Epithelial cell of prostate (primary cell): Measurements from ENCODE around the gene CDKN1B.
"Not testable (repeated sequence)": the region's sequence is repeated elsewhere in the genome, so short reads cannot be mapped to it uniquely, and the experiment has no call there.

Experiments used
- DNase-seq: peaks from one replicate; pipeline ENCODE4 v3.0.0-alpha.2; 2011; ENCODE audit warnings: low read depth, low spot score
- H3K27ac ChIP-seq: fragments of 450-650 bp; 2 replicates; pipeline ENCODE4 v1.5.1; 2017; ENCODE audit warnings: mild to moderate bottlenecking

CDKN1B gene

DNA sequence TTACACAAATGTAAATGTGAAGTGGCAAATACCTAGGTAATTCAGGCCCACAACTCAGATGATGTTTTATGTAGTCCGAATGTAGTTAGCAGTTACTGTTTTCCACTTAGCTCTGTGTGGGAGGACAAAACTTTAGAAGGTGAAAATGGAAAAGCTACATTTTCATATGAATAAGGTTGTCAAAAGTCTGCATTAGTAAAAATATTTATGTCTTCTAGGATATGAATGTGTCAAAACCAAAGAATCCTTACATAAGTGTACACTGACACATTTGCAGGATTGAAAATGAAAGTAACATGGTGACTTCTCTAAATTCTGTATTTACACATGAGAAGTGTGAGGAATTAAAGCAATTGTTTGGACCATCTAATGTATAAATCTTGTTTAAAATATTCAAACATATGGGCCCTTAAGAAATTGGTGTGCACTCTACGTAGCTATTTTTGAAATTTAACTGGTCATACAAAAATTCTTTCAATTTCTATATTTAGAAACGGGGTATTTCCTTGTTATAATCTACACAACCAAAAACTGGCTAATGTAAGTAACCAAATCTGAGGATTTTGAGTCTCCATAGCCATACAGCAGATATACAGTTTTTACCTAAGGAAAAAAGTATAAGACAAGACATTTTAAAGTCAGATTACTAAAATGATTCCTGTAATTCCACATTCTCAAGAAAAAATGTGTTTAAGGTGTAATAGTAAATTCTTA lies 5.4 kb downstream of the CDKN1B start:
- no peak for DNase-seq
- H3K27ac ChIP-seq, result peak overlapping the region; percentile 97

DNA sequence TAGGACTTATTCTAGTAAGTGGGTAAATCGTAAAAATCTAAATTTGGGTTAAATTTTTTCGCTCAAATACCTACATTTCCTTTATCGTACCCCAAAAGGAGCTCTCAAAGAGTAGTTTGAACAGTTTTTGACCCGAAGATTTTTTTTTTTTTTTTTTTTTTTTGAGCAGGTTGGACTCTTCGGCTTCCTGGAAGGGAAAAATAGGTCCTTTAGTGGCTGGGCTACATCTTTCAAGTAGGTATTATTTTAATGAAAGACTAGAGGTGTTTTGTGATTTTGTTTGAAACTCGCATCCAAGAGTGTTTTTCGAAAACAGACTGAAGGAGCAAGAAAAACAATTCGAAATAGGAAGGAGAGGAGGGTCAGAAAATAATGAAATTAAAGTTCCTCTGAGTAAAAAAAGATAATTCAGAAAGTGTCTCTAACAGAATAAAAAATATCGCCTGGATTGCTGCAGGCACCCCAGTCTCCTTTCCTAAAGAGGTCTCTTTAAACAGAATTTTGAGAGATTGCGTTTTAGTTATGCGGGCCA lies 6.0 kb downstream of the CDKN1B start:
- DNase-seq, result no peak
- H3K27ac ChIP-seq, result peak overlapping the region; percentile 97

DNA sequence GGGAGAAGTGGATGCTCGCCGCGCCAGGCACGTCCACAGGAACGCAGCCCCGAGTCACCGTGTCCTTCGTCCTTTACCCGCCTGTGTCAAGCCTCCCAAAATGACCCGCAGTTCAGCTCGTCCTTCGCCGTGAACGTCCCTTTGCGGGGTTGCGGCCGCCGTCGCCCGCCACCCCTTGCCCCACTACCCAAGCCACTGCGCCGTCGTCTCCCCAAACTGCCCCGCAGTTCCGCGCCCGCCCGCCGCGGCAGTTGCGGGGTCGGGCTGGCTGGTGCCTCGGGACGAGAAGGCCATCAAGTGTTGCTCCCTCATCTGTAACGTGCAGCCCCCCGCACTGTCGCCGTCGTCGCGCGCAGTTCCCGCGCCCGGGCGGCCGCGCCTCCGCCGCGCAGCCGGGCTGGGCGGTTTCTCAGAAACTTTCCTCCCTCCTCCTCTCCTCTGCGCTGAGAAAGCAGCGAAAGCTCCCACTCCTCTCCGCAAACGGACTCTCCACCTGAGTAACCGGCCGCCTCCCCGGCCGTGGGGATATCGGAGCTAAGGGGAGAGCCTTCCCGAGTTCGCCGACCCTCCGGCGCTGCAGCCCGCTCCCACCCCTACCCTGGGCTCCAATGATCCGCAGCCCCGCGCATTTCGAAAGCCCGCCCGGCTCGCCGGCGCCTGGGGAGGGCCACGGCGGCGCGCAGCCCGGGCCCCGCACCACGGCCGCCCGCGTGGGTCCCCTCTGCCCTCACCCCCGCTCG lies 6.7 kb downstream of the CDKN1B start:
- DNase-seq, result no peak
- H3K27ac ChIP-seq, result peak overlapping the region; percentile 97

DNA sequence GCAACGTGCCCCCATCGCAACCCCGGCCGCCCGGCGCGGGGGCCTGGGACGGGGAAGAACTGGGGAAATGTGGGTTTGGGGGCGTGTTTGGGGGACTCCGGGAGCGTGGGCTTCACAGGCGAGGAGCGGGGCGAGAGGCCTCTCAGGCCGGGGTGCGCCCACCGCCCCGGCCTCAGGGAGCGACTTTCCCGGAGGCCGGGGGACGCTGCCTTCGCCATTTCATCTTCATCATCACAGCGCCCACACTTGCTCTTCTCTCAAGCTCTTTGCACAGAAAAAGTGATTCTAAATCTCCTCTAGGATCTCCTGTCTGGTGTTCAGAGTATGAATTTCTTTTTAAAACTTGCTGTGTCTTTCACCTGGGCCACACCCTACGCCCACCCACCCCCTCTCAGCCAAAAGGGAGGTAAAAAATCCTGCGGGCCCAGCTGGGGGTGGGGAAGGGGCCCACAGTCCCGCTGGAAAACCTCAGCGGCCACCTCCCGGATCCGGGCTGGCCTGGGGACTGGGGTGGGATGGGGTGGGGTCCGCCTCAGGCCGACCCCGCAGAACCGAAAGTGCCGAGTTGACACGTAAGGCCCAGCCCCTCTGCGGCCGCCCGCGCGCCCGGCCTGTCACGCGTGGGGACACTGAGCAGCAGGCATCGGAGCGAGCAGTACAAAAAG lies 7.4 kb downstream of the CDKN1B start:
- peak overlapping the region; percentile 97 for H3K27ac ChIP-seq
- DNase-seq, result no peak

DNA sequence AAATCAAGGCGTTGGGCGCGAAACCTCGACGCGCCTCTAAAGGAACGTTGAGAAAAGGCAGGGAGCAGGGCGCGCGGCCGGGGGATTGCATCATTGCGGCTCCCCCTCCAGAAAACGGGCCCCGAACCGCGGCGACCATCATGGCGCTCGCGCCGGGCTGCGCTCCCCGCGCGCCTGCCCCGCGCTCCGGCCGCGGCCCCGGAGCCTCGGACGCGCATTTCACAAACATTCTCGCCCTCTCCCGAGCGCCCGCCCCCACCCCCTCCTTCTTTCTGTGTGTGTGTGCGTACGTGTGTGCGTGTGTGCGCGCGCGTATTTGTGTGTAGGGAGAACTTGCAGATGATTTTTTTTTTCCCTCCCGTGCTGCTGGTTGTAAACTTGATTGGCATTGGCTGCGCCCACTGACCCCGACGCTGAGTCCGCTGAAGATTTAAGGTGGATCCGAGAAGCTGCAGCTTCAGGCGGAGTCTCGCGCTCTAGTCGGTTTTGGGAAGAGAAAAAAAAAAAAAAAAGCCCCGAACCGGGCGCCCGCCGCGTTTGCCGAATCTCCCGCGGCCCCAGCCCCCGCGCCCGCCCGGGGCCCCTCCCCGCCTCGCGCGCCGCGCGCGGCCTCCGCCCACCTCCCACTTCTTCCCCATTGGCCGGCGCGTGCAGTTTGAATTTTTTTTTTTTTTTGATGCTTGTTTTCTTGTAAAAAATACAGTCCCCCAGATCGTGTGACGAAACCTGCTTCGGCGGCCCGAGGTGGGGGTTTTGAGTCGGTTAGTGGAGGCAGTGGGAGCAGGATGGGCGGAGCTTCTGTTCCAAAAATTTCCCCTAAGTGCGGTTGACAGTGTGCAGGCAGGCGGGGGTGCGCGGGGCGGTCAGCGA lies 8.2 kb downstream of the CDKN1B start:
- peak overlapping the region; percentile 97 for H3K27ac ChIP-seq
- DNase-seq, result peak; percentile 98

DNA sequence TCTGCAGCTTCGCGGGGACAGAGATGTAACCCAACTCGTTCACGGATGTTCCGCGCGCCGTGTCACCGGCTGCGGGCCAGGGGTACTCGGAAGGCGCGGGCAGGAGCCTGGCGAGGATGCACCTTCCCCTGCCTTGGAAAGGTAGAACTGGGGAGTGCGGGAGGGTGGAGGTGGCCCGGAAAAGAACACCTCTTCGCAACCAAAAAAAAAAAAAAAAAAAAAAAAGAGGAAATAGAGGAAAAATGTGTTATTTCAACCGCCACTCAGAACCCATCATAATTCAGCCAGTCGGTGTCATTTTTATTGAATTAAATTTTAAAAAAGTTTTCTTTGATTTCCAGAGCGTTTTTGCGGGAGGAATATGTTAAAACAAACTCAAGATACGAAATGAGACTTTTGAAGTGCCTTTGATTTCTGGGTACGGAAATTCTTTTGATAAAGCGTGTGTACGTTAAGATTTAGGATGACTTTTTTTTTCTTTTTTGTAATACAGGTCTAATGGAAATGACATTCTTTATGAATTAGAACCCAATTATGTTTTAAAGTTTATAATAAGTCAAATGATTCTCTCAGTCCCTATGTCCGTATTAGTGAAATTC lies 8.9 kb downstream of the CDKN1B start:
- H3K27ac ChIP-seq, result peak overlapping the region; percentile 97
- no peak for DNase-seq

DNA sequence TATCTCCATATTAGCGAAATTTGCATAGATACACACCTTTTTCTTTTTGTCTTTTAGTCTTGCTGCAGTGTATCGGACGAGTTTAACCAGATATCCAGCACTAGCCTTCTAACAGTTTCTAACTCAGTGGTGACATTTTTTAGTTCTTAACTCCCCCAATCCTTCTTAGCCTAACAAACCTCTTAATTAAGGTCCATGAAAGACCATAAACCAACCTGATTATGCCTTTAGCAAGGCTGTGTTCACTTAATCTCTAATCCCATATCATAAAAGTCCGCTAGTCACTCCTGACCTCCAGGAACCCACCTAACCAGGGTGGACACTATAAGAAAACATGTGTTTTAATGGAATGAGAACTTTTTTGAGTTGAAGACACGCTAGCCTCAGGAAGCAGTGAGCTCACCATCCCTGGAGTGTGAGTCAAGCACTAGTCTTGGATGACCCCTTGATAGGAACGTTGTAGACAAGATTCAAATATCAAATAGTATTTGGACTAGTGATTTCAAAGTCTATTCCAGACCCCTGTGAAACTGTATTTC lies 9.5 kb downstream of the CDKN1B start:
- H3K27ac ChIP-seq, result peak overlapping the region; percentile 97
- no peak for DNase-seq

DNA sequence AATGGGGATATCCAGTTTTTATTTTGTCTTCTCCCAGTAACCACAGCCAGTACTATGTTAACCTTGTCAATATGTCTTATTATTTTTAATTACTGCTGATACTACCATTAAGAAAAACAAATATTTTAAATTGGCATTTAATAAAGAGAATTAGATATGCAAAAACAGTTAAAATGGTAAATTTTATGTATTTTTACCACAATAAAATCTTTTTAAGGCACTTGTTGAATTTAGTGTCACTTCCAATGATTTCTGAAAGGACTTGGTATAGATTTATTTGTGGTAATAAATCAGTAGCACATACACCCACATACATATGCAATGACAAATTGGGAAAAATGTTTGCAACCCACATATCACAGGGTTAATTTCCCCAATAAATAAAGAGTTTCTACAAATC lies 14.0 kb downstream of the CDKN1B start:
- H3K27ac ChIP-seq, result no peak overlapping the region

DNA sequence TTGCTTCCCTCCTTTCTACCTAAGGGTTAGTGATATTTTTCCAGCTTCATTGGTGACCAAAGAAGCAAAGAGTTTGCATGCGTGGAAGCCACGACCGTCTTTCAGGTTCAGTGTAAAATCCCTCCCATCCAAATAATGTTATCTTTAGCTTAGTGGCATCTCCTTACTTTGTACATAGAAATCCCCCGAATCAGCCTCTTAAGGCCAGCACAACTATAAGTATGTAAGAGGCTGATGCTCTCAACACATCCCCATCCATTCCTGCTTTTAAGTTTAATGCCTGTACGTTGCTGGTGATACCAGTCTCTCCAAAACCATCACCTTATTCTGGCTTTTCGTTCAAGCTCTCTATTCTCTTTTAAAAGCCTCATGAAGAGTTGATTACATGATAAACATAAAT lies 14.6 kb downstream of the CDKN1B start:
- no peak for DNase-seq
- no peak overlapping the region for H3K27ac ChIP-seq

More for the DNA sequence above, 14.0 kb downstream of the CDKN1B start:
- no peak for DNase-seq

DNA sequence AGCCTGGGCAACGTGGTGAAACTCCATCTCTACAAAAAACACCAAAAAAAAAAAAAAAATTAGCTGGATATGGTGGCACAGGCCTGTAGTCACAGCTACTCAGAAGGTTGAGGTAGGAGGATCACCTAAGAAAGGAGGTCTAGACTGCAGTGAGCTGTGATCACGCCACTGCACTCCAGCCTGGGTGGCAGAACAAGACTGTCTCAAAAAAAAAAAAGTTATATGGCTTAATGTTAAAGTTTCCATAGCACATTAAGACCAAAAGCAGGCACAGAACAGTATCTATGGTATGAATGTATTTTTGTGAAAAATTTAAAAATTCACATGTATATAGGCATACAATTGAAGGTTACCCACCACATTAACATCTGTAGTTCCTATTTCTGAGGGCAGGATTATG lies 15.9 kb downstream of the CDKN1B start:
- H3K27ac ChIP-seq, result no peak overlapping the region

DNA sequence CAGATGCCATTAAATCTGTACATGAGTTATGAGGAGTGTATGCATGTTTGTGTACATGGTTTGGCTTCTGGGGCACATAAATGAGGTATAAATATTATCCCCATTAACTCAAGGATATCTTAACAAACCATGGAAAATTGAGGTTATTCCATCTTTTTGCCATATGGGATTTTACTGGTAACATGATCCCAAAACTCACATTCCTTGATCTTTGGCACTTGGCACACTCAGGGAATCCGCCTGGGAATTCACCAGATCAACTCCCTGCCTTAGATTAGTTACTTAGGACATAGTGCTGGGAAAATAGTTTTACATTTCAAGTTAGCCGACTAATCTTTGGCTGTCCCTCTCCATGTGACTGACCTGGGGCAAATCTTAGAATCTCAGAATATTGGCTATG lies 16.9 kb downstream of the CDKN1B start:
- no peak overlapping the region for H3K27ac ChIP-seq

More for the DNA sequence above, 15.9 kb downstream of the CDKN1B start:
- no peak for DNase-seq

DNA sequence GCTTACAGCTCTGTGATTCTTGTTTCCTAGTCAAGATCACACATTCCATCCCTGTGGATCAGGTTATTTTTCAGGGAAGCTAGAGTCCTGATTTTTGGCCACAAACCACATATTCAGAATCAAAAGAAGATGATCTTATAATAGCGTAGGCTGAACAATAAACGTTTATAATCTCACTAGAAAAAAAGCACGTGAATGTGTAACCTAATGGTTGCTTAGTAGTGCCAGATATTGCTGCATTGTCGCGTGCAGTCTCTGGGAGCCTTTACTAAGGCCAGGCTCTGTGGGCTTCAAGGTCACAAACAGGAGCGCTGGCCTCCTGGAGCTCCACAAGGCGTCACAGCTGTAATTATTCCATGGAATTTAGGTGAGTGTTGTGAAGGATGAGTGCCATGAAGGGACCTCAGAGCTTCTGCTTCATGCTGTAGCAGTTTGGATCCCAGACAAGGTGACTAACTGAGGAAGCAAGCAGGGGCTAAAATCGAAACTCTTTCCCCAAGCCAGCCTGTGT lies 17.4 kb downstream of the CDKN1B start:
- DNase-seq, result no peak
- no peak overlapping the region for H3K27ac ChIP-seq

More for the DNA sequence above, 16.9 kb downstream of the CDKN1B start:
- DNase-seq, result no peak

DNA sequence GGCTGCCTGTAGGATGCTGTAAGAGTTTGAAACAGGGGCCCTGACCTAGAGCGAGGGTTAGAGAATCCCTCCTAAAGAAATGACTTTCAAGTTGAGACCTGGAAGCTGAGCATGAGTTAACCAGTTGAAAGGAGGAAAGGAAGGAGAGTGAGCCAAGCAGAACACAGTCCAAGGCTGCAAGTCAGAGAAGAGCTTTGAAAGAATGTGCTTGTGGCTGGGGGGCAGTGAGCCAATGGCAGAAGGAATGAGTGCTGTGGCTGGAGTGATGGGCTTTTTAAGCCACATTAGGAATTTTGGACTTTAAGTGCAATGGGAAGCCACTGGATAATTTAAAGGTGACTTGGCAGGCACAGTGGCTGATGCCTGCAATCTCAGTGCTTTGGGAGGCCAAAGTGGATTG lies 18.1 kb downstream of the CDKN1B start:
- H3K27ac ChIP-seq, result no peak overlapping the region

DNA sequence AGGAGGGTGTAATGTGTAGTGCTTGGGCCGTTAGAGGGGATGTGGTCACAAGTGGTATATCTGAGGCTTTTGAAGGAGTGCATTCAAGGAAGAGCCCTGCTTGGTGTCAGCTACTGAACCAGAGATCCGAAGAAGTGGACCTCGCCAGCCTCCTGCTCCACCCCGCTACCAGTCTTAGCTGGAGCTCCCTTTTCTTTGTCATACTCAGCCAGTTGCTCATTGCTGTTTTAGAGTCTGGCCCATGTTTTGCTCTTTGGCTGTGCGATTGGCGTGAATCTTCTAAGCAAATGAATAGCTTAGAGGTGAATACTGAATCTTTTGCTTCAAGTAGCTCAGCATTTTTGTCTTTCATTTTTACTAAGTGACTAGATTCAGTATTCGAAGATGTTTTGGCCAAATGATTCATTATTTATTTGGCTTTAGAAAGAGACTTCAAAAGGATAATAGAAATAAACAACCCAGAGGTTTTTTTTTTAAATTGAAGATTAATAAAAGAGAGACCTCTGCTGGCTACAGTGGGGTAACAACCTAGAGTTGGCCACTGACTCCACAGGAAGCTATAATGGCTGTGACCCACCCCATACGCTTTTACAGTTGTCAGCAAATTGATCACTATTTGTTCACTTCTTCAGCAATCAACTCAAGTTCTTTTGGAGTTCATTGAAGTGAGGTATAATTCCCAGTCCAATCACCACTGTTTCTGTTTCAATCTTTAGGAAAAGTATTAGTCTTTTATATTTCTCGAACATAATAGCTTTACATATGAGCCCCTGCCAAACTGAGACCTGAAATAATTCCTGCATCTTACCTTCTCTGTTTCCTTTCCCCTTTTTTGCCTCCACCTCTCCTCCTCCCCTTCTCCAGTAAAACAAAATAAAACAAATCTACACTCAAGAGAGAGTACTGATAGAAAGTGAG lies 19.9 kb downstream of the CDKN1B start:
- DNase-seq, result no peak
- no peak overlapping the region for H3K27ac ChIP-seq

More for the DNA sequence above, 18.1 kb downstream of the CDKN1B start:
- no peak for DNase-seq

DNA sequence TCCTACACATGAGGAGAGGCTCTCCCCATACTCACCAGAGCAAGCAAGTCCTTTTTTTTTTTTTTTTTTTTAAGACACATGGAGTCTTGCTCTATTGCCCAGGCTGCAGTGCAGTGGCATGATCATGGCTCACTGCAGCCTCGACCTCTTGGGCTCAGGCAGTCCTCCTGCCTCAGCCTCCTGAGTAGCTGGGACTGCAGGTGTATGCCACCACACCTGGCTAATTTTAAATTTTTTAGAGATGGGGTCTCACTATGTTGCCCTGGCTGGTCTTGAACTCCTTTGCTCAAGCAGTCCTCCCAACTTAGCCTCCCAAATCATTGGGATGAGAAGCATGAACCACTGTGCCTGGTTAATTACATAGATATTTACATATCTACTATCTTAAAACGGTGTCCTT lies 21.0 kb downstream of the CDKN1B start:
- not testable (repeated sequence) for DNase-seq, H3K27ac ChIP-seq

DNA sequence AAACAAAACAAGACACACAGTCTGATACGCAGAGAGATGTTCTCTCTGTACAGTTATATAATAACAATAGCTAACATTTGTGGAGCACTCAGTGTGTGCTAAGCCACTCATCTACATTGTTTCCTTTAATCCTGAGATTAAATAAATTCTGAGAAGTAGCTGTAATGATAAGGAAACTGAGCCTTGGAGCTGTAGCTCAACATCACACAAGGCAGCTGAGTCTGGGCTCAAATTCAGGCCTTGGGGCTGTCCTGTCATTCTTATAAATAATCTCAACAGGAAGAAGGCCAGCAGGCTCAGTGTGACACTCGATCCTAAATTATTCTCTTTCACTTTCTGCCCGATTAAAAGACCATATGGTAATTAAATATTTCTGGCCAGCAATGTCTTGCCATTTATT lies 24.5 kb downstream of the CDKN1B start:
- DNase-seq, result no peak
- H3K27ac ChIP-seq, result no peak overlapping the region

DNA sequence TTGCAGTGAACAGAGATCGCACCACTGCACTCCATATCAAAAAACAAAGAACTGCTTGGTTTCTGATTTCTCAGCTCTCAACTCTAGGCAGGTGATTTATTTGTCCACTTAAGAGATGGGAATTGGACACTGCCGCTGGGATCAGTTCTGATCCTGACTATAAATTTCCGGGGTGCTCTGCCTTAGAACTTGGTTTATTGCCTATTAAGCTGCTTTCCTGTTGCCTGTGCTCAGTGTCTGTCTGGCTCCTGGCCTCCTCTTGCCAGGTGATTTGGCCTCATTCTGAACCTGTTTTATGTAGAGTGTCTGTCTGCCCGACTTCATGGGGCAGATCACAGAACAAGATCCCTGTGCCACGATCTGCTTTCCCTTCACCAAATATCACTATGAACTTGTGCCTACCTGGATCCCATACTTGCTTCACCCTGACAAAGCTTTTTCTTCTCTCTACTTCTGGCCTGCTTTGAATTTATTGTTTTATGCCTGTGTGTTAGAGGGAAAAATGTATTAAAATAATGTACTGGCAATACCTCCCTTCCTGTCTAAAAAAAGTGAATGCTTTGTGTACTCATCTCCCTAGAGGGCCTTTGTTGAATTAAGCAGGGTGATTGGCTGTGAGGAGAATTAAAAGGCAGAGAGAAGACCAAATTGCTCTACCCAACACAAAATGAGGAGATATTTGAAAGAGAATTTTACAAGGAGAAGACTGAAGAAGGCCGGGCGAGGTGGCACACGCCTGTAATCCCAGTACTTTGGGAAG lies 27.6 kb downstream of the CDKN1B start:
- no peak for DNase-seq
- H3K27ac ChIP-seq, result no peak overlapping the region
